GM23248 (cell line): ENCODE measurements around the gene WDR59. TPM values are rescaled to one million over a fixed set of nuclear protein-coding genes. Genes with fewer than 3 reads are reported as not detected.

Experiments
- DNase-seq: peaks from one replicate; pipeline ENCODE4 v3.0.0-alpha.2; 2015
- H2AFZ ChIP-seq: fragments of 200-600 bp; sonication (generic); 2 replicates; pipeline ENCODE4 v1.6.1; 2016; ENCODE audit warnings: antibody characterized with exemption
- H3F3A ChIP-seq: fragments of 200-600 bp; sonication (generic); 2 replicates; pipeline ENCODE4 v1.6.1; 2016; ENCODE audit warnings: mild to moderate bottlenecking, antibody characterized with exemption, mixed run types; ENCODE audit not compliant: insufficient read depth
- H3K27ac ChIP-seq: fragments of 200-600 bp; sonication (generic); 2 replicates; pipeline ENCODE4 v1.5.1; 2016; ENCODE audit warnings: mild to moderate bottlenecking
- H3K27me3 ChIP-seq: fragments of 200-600 bp; sonication (generic); replicated peaks from 2 replicates; pipeline ENCODE4 v1.6.1; 2016; ENCODE audit warnings: mild to moderate bottlenecking; ENCODE audit not compliant: insufficient read depth
- H3K36me3 ChIP-seq: fragments of 200-600 bp; sonication (generic); 2 replicates; pipeline ENCODE4 v1.6.1; 2016; ENCODE audit warnings: low read depth, mild to moderate bottlenecking
- H3K4me1 ChIP-seq: fragments of 200-600 bp; sonication (generic); 2 replicates; pipeline ENCODE4 v1.6.1; 2016; ENCODE audit warnings: mild to moderate bottlenecking; ENCODE audit not compliant: insufficient read depth
- H3K4me2 ChIP-seq: fragments of 200-600 bp; sonication (generic); one replicate; pipeline ENCODE4 v1.6.1; 2016; ENCODE audit warnings: mild to moderate bottlenecking; ENCODE audit not compliant: unreplicated experiment
- H3K4me3 ChIP-seq: fragments of 200-600 bp; sonication (generic); 2 replicates; pipeline ENCODE4 v1.5.1; 2016; ENCODE audit warnings: mild to moderate bottlenecking
- H3K79me2 ChIP-seq: fragments of 200-600 bp; sonication (generic); 2 replicates; pipeline ENCODE4 v1.6.1; 2016; ENCODE audit warnings: mild to moderate bottlenecking; ENCODE audit not compliant: insufficient read depth
- H3K9ac ChIP-seq: fragments of 200-600 bp; sonication (generic); 2 replicates; pipeline ENCODE4 v1.6.1; 2016; ENCODE audit warnings: mild to moderate bottlenecking
- H3K9me2 ChIP-seq: fragments of 200-600 bp; sonication (generic); 2 replicates; pipeline ENCODE4 v1.6.1; 2016; ENCODE audit warnings: mixed run types, mild to moderate bottlenecking, moderate library complexity; ENCODE audit not compliant: insufficient read depth
- H3K9me3 ChIP-seq: fragments of 200-600 bp; sonication (generic); one replicate; pipeline ENCODE4 v1.6.1; 2017; ENCODE audit warnings: low read depth
- H4K20me1 ChIP-seq: fragments of 200-600 bp; sonication (generic); 2 replicates; pipeline ENCODE4 v1.6.0; 2016; ENCODE audit not compliant: insufficient read depth
- EZH2 ChIP-seq: fragments of 200-600 bp; sonication (generic); IDR thresholded peaks from 2 replicates; pipeline ENCODE4 v1.6.1; 2018; ENCODE audit warnings: antibody characterized with exemption, mild to moderate bottlenecking; ENCODE audit not compliant: insufficient read depth, poor library complexity, severe bottlenecking
- EZH2phosphoT487 ChIP-seq: fragments of 200-600 bp; sonication (generic); IDR thresholded peaks from 2 replicates; pipeline ENCODE4 v1.6.1; 2018; ENCODE audit warnings: antibody characterized with exemption, moderate library complexity, mild to moderate bottlenecking, low read depth; ENCODE audit not compliant: insufficient read depth
- WGBS, 2 experiments: methylation state at CpG; one replicate each; pipeline ENCODE4 v1.1.6; 2015 to 2017; ENCODE audit warnings: low lambda C conversion rate in 2 of 2, low coverage in 1 of 2; ENCODE audit errors: missing lambda C conversion rate in 2 of 2; 5-methylcytosine and 5-hydroxymethylcytosine counted together
- in situ Hi-C: fragments of 300-500 bp; cut with MboI; formaldehyde crosslinking; loops from 2 replicates; pipeline ENCODE4 v1.15.0; 2020
- polyA plus RNA-seq: library from polyadenylated mRNA; unstranded; fragments of >200 nt; fragmentation: Nextera tagmentation; extraction: Ambion mirVana; gene quantifications from 2 replicates; pipeline ENCODE4 v1.2.1, GENCODE V29; 2016
- total RNA-seq: library from RNA; depleted of rRNA; stranded (reverse); fragments of >200 nt; shearing (Covaris generic); gene quantifications from 2 replicates; pipeline ENCODE4 v1.2.3, GENCODE V29; 2014

Gene WDR59
- total and polyA plus RNA-seq, 2 experiments from 2014 or later: 8.3 to 15.2 TPM

GRCh38 chr16:74892574-74893461 lies 92.1 kb downstream of the WDR59 start:
- no peaks in the 10 kb centered on the region for H4K20me1 ChIP-seq
- DNase-seq: no peak

GRCh38 chr16:74888888-74889287 lies 96.0 kb downstream of the WDR59 start:
- Histone ChIP-seq H3K9me3 (no peaks in the 10 kb centered on the region), H3K36me3 (peaks cover 34% of the 10 kb centered on the region), H3F3A (no peaks in the 10 kb centered on the region), H3K9me2 (no peaks in the 10 kb centered on the region), H3K4me3 (no peak overlapping the region), H3K79me2 (no peaks in the 10 kb centered on the region), H3K4me1 (peaks cover 4% of the 10 kb centered on the region; the same call in 1 of the 2 replicates), H3K27me3 (no peaks in the 10 kb centered on the region), H4K20me1 (no peaks in the 10 kb centered on the region), H3K27ac (no peak overlapping the region), H3K4me2 (no peak overlapping the region), H2AFZ (no peak overlapping the region), H3K9ac (no peak overlapping the region)
- WGBS, 2 experiments: 95% methylated on average over 6 of the region's 6 CpGs
- no peak for DNase-seq
- in situ Hi-C loops: no loop called here
- no peak for TF ChIP-seq EZH2

More at GRCh38 chr16:74892574-74893461, 92.1 kb downstream of the WDR59 start:
- no peak overlapping the region for H3K27ac ChIP-seq
- WGBS, 2 experiments: 85 to 86% methylated on average over 8 of the region's 8 CpGs
- H3K4me1 ChIP-seq: peaks cover 6% of the 10 kb centered on the region; the same call in 1 of the 2 replicates
- no peak overlapping the region for H3K4me2 ChIP-seq
- no peak overlapping the region for H3K4me3 ChIP-seq
- in situ Hi-C loops: no loop called here
- no peaks in the 10 kb centered on the region for H3F3A ChIP-seq
- H3K9me3 ChIP-seq: no peaks in the 10 kb centered on the region
- no peak for TF ChIP-seq EZH2phosphoT487
- H3K9me2 ChIP-seq: no peaks in the 10 kb centered on the region
- H3K9ac ChIP-seq: no peak overlapping the region
- no peak overlapping the region for H2AFZ ChIP-seq
- no peaks in the 10 kb centered on the region for H3K79me2 ChIP-seq
- no peaks in the 10 kb centered on the region for H3K27me3 ChIP-seq
- peaks cover 21% of the 10 kb centered on the region for H3K36me3 ChIP-seq

- H3K79me2 ChIP-seq: no peaks in the 10 kb centered on the region
- in situ Hi-C loops: no loop called here
- no peak for TF ChIP-seq EZH2phosphoT487
- no peak overlapping the region for H3K4me2 ChIP-seq
- no peaks in the 10 kb centered on the region for H3K9me2 ChIP-seq
- no peak overlapping the region for H3K27ac ChIP-seq
- H3K4me1 ChIP-seq: peaks cover 4% of the 10 kb centered on the region; the same call in 1 of the 2 replicates
- H3K36me3 ChIP-seq: peaks cover 34% of the 10 kb centered on the region
- no peaks in the 10 kb centered on the region for H3K27me3 ChIP-seq
- DNase-seq: no peak
- 95 to 96% methylated on average over 13 of the region's 13 CpGs for WGBS, 2 experiments
- H4K20me1 ChIP-seq: no peaks in the 10 kb centered on the region
- H3K9me3 ChIP-seq: no peaks in the 10 kb centered on the region
- H2AFZ ChIP-seq: no peak overlapping the region
- H3K9ac ChIP-seq: no peak overlapping the region
- H3F3A ChIP-seq: no peaks in the 10 kb centered on the region
- H3K4me3 ChIP-seq: no peak overlapping the region
Observed at GRCh38 chr16:74888232-74888862, 96.6 kb downstream of the WDR59 start.

GRCh38 chr16:74887084-74887483 lies 97.8 kb downstream of the WDR59 start:
- H3F3A ChIP-seq: no peaks in the 10 kb centered on the region
- H3K27me3 ChIP-seq: no peaks in the 10 kb centered on the region
- peaks cover 4% of the 10 kb centered on the region; the same call in 1 of the 2 replicates for H3K4me1 ChIP-seq
- peaks cover 25% of the 10 kb centered on the region for H3K36me3 ChIP-seq
- H2AFZ ChIP-seq: no peak overlapping the region
- no peak overlapping the region for H3K9ac ChIP-seq
- TF ChIP-seq EZH2phosphoT487 (no peak), EZH2 (no peak)
- H3K9me2 ChIP-seq: no peaks in the 10 kb centered on the region
- 91 to 95% methylated on average over 2 of the region's 2 CpGs for WGBS, 2 experiments
- no peaks in the 10 kb centered on the region for H4K20me1 ChIP-seq
- H3K27ac ChIP-seq: no peak overlapping the region
- no peak overlapping the region for H3K4me2 ChIP-seq
- no peak overlapping the region for H3K4me3 ChIP-seq
- no peak for DNase-seq
- H3K79me2 ChIP-seq: no peaks in the 10 kb centered on the region
- in situ Hi-C loops: no loop called here
- no peaks in the 10 kb centered on the region for H3K9me3 ChIP-seq
